GM11168 (cell line): Measurements from ENCODE around the gene PRDX6.
"Not testable (repeated sequence)": the region's sequence is repeated elsewhere in the genome, so short reads cannot be mapped to it uniquely, and the experiment has no call there.

ENCODE experiments used
- in situ Hi-C: fragments of 300-500 bp; cut with MboI; formaldehyde crosslinking; loops from one replicate; pipeline ENCODE4 v1.12.0; 2022; ENCODE audit warnings: low sequenced_read_pairs; ENCODE audit not compliant: unreplicated experiment

PRDX6 gene

DNA sequence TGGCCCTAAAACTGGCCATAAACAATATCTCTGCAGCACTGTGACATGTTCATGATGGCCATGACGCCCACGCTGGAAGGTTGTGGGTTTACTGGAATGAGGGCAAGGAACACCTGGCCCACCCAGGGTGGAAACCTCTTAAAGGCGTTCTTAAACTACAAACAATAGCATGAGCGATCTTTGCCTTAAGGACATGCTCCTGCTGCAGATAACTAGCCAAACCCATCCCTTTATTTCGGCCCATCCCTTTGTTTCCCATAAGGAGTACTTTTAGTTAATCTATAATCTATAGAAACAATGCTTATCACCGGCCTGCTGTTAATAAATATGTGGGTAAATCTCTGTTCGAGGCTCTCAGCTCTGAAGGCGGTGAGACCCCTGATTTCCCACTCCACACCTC lies 16.0 kb downstream of the PRDX6 start:
- in situ Hi-C loops: not testable (repeated sequence)

DNA sequence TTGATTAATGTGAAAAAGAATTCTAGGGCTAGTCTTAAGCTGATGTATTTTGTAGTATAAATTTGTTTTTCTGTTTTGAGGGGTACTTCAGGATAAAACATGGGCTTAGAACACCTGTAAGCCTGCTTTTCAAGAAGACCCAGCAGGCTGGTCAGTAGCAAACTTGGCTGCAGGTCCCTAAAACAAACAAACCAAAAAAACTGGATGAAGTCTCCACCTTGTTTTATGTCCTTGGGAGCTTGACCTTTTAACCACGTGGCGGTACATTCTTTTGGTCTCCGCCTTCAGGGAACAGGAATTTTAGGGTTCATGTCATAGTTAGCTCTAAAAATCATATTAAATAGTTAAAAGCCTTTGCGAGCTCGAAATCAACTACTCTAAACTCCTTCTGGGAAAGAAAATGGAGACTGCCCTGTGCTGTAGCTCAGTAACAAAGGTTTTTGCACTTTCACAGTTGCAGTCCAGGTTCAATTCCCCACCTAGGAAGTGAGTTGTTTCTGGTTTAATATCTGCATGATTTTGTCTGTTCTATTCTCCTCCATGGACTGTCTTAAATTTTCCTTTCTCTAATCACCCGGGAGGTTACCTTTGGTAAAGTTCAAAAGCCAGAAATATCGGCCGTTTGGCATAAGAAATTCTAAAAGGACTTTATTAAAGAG lies 18.6 kb downstream of the PRDX6 start:
- in situ Hi-C loops: no loop called here

DNA sequence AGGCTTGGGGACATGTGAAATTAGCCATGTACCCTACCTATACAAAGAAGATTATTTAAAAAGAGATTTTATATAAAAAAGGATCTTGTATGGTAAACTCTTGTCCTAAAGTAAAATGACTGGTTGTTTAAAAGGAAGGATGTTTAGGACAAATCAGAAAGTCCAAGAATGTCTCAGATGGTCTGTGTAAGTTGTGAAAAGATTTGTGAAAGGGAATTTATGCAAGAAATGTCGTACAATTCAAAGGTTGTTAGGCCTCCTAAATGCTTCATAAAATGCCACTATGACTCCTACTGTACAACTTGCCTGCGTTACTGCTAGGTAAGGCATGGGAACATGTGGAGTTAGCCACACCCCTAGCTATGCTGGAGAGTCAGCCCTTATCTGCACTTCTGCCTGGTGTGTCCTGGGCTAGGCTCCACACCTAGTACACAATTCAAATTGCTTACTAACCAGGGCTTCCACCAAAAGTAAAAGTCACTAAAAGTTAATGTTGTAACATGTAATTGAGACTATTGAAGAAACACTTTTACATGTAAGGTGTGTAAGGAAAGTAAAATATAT lies 19.7 kb downstream of the PRDX6 start:
- in situ Hi-C loops: no loop called here

DNA sequence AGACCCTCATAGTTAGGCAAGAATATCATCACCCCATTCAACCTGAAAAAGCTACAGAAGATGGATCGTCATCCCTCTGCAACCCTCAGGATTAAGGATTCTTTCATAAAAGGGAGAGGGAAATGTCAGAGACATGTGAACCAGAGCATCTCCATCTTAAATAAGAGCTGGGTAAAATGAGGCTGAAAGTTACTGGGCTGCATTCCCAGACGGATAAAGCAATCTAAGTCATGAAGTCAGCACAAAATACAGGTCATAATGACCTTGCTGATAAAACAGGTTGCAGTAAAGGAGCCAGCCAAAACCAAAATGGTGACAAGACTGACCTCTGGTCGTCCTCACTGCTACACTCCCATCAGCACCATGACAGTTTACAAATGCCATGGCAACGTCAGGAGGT lies 22.6 kb downstream of the PRDX6 start:
- in situ Hi-C loops: no loop called here

DNA sequence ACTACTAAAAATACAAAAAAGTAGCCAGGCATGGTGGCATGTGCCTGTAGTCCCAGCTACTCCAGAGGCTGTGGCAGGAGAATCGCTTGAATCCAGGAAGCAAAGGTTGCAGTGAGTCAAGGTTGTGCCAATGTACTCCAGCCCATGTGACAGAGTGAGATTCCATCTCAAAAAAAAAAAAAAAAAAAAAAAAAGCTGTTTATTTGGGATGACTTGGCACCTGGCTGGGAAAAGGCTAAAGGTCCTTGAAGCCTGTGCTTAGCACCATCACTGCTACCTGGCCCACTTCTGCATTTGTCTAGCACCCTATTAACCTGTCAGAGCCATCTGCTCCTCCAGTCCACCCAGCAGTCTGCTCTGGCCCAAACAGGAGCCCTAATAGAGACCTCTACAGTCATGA lies 25.0 kb downstream of the PRDX6 start:
- in situ Hi-C loops: no loop called here

DNA sequence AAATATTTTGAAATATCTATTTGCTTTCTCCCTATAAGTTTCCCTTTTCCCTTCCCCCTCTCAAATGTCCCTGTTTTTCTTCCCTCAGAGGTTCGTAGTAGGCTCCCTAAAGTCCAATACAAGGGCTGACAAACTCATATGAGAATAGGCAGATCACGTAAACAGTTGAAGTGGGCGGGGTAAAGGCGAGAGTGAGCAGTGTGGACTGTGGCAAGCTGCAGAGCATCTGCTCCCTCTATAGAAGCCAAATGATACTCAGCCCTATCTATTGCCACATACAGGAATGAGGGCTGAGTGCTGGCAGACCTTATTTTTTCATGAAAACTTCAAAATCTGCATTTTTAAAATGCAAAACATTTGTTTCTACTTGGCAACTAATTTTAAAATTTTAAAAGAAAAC lies 26.3 kb downstream of the PRDX6 start:
- in situ Hi-C loops: no loop called here

DNA sequence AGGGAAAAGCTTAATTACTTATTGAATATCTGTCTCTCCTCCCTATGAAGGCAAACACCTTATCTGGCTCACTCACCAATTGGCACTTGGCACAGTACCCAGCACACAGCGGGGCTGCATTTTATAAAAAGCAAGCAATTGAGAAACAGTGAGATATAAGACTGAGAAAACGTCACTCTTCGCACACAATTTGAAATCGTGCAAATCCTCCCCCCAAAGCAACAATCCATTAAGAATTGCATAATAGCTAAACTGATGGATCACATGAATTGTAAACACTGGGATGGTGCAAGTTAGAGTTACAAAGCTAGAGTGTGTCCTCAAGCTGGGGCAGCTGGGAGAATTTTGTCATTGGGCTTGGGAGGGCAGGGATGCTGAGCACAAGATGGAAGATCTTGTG lies 27.1 kb downstream of the PRDX6 start:
- in situ Hi-C loops: no loop called here

DNA sequence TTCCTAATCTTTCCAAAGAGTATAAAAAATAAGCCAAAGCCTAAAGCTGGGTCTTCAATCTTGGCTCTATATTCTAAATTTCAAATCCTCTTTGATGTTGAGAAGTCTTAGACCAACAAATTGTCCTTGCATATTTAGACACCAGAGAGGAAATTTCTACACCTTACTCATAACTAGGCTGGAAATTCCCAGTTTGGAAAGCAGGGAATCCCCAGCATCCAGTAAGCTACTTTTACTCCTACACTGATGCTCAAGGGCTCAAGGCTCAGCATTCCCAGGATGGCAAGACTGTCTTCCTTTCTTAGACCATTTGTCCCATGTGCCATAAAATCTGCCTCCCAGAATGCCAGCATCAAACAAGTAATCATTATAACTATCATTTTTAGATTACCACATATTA lies 28.3 kb downstream of the PRDX6 start:
- in situ Hi-C loops: no loop called here

DNA sequence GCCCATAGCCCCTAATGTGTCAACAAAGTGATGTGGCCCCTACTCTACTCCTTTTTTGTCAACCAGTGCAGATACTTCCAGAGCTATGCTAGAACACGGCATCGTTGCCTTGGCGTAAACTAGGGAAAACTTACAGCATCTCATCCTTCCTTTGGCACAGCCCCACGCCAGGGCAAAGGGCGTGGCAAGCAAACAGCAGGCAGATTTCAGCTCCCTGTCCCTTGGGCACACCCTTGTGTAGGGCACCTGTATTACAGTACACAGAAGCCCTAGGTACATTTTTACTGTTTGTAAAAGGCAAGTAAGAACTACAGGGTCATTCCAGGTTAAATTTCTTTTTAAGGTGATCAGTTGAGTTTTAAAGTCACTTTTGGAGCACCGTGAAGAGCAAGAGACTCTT lies 29.3 kb downstream of the PRDX6 start:
- in situ Hi-C loops: no loop called here

DNA sequence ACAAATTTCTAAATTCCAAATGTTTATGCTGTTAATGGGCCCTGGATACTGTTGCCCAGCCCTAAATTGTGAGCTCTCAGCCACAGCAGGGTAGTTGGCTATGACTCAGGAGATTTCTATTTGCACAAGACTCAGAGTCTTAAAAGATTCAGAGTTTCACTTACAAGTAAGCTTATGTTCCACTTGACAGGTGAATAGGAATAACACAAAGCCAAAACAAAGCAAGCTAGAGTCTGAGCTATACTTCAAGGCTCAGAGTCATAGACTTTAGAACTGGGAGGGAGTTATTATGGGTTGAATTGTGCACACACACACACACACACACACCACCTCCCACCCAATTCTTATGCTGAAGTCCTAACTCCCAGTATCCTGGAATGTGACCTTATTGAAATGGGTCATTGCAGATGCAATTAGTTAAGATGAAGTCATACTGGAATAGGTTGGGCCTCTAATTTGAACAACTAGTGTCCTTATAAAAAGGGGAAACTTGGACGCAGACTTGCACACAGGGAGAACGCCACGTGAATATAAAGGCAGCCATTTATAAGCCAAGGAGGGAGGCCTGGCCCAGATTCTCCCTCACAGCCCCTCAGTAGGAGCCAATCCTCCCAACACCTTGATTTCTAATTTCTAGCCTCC lies 30.2 kb downstream of the PRDX6 start:
- in situ Hi-C loops: no loop called here

DNA sequence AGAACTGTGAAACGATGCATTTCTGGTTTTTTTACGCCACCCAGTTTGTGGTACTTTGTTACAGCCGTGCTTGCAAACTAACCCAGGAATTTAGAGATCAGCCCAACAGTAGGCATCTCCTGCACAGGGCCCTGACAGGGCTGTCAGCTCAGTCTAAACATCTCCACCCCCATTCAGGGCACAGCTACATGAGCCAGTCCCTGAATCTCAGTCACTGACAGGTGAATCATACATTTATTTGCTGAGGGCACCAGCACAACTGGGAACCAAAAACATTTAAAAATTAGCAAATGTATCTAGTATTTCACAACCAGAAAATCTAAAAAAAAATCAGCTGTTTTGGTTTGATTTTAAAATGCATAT lies 30.7 kb downstream of the PRDX6 start:
- in situ Hi-C loops: no loop called here

DNA sequence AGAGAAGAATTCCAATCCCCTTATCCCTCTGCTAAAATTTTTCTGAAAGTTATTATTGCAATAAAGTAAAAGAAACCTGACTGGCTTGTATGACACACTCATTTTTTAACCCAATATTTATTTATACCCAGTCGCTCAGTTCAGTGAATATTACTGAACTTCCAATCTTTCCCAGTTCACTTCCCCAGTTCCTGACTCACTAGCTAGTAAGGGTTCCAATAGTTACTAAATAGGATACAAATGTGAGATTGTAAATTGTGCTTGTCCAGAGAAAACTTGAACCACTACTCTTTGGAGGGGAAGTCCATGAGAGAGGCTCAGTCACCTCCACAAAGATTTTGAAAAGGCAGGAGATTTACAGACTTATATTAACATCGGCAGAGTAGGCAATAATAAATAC lies 31.4 kb downstream of the PRDX6 start:
- in situ Hi-C loops: no loop called here

DNA sequence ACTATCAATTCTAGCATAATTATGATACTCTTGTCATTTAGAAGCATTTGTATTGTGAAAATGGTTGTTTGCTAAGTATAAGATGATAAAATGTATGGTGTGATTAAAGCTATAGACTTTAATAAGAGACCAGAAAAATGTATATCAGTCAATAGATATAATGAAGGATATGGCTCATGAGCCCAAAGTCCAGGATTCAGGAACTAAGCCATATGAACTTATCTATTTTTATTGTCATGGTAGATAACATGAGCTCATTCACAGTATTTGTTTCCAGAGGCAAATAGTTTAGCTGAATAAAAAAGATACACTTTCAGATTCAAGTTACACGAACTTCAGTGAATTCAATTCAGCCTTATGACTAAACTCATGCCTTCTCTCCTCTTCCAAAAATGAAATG lies 32.7 kb downstream of the PRDX6 start:
- in situ Hi-C loops: no loop called here

DNA sequence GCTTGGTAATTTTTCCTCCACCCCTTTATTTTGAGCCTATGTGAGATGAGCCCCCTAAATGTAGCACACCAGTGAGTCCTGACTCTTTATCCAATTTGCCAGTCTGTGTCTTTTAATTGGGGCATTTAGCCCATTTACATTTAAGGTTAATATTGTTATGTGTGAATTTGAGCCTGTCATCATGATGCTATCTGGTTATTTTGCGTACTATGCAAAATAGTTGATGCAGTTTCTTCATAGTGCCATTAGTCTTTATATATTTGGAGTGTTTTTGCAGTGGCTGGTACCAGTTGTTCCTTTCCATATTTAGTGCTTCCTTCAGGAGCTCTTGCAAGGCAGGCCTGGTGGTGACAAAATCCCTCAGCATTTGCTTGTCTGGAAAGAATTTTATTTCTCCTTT lies 37.4 kb downstream of the PRDX6 start:
- in situ Hi-C loops: not testable (repeated sequence)

DNA sequence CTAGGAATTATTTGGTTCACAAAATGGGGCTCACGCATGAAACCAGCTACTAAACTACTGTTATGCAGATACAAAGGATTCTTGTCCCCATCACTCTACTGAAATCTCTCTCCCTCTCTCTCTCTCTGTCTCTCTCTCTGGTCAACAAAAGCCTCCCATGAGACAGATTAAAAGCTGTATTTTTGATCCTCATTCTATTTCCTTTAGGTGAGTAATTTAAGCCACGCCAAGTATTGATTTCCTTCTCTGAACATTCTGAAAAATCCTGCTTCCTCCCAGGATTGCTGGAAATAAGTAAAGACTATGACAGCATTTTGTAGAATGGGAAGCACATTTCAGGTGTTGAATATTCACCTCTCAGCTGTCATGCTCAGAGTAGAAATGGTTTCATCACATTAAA lies 43.7 kb downstream of the PRDX6 start:
- in situ Hi-C loops: no loop called here

DNA sequence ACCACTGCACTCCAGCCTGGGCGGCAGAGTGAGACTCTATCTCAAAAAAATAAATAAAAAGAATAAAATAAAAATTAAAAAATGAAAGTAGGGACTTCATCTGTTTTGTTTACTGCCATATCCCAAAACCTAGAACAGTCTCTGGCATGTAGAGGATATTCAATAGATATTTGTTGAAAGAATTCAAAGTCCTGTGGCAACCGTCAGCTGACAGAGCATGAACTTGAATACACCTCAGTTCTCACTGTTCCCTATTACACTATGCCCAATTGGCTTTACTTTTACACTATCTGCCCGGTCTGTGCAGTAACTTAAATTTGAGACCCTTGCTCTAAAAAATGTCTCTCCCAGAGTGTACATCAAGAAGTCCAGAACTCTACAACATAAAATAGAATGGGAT lies 46.2 kb downstream of the PRDX6 start:
- in situ Hi-C loops: no loop called here

DNA sequence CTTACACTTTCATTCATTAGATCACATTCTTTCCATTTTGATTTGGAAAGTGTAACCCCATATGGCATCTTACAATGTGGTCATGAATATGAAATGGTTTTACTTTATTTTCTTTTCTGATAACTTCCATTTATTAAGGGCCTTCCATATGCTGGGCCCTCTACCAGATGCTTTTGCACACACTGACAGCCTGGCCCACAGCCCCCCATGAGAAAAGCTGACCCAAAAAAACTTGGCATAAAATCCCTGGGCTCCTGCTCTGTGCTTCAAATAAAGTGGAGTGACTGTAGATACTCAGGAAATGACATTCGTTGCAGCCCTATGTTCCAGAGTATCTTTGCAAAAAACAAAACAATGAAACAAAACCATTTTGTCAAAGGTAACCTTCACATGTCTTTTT lies 48.8 kb downstream of the PRDX6 start:
- in situ Hi-C loops: no loop called here

DNA sequence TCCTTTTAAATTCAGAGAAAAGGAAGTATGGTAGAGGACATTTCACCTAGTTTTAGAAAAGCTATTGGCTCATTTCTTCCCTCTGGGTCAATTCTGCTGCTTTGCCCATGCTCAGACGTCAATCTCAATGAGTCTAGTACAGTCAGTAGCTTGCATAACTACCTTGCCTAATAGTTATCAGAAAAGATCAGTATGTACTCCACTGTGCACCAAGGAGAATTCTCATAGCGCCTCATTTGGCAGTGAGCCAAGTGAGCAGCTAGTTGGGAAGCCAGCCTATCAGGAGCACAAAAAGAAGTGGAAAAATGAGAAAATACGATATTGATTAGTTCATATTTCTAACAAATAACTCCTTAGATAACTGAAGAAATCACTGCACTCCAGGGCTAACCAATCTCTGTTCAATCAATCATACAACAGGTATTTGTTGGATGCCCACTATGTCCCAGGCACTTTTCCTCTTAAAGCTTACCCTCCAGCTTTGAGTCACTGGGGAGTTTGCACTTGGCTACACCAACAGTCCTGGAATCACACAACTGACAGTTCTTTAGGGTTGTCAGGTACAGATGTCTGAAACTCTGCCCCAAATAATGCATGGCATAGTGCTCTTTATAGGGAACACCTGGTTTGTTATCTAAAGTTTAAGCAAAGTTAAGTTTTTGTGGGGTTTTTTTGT lies 50.2 kb downstream of the PRDX6 start:
- in situ Hi-C loops: no loop called here

DNA sequence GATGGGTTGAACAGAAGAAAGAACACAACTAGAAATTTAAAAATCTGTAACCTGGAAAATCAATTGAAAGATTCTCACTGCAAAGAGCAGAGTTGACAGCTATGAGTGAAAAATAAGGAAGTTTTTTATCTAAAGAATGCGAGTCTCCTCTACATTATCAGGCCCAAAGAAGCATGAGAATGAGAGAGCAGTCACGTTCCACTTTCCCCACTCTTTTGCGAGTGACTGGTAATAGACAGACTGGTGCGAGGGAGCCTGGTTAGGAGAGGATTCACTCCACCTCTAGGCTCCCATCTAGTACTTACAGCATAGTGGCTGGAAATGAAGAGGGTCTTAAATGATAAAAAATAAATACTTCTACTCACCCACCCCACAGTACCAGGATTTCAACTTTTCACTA lies 52.0 kb downstream of the PRDX6 start:
- in situ Hi-C loops: no loop called here

DNA sequence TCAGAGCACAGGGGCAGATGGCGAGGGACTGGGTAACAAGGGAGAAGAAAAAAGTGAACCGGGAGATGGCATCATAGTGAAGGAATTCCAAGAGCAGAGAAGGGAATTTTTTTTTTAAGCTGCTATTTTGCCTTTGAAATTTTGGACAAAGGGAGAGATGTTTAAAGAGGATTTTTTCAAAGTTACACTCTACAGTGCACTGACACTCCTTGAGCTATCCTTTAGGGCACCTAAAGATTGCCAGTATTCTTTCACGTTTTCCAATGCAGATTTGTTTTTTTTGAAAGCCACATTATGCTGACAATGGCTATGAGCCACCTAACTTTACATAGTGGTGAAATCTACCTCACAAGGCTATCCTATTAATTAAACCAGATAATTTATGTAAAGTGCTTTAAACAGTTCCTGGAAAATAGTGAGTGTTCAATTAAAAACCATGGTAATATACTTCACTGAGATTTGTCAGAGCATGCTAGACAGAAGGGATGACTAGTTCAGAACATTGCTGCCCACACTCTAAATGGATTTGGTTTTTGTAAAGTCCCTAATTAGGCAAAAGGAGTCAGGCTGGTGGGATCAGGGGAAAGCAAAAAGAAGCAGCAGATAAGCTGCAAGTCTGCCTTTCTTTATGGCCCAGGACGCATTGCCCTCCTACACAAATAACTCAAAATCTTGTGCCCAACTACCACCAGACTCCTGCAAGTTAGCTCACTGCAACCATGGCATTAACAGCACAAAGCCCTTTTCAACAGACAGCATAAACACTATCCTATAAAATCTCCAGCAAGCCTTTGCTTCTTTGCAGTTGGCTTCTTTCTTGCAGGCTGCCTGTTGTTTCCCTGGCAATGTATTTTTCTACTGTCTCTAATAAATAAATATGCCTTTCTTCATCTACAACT lies 53.9 kb downstream of the PRDX6 start:
- in situ Hi-C loops: no loop called here

DNA sequence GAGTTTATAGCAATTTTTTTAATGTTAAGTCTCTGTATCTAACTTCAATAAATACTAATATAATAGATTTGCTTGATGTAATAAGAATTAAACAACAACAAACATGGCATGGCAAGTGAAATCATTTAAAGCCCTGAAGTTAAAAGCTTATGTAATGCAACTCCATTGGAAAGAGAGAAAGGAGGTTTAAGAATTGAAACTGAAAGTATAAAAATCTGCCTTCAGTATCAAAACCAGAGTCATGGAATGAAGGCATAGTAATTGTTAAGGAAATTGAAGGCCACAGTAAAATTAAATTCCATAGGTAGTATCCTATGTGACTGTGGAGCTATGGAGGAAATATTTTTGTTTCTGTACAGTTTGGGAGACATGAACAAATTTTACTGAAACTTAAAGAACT lies 55.1 kb downstream of the PRDX6 start:
- in situ Hi-C loops: no loop called here
